Hepatic stellate cell (primary cell): Measurements from ENCODE around the gene SPOCK1.

Experiments used
- DNase-seq: peaks from one replicate; pipeline ENCODE4 v3.0.0; 2011; ENCODE audit warnings: low spot score

The SPOCK1 gene

DNA sequence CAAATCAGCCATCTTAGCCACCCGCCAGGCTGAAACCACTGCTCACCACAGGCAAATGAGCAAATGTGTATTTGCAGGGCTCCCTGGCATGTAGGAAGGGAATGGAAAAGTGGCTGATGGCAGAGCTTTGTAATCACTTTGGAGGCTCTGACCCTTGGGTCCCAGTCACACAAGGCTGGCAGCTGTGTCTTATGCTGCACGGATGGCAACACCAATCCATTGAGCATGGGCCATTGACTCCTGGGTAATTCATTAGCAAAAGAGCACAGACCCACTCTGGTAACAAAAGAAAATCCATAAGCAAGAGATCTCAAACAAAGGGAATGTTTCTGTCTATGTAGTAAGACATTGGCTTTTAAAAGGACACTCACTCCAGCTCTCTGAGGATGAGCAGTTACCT is 57.6 kb downstream of the SPOCK1 start:
- DNase-seq = no peak

DNA sequence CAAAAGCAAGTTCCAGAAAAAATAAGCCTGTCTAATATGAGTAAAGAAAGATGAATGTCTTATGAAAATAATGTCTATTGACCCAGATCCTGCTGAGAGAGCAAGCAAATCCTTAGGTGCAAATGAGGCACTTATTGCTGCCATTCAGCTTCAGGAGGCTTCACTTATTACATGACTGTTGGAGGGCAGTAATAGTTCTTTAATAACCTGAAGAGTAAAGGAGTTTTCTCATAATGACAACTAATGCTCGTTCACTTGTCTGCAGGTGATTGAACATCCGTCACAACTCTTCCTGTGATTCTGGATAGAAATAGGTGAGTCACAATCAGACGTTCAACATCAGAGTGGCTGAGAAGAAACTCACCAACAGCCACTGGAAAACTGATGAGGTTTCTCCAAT is 58.3 kb downstream of the SPOCK1 start:
- DNase-seq = no peak

DNA sequence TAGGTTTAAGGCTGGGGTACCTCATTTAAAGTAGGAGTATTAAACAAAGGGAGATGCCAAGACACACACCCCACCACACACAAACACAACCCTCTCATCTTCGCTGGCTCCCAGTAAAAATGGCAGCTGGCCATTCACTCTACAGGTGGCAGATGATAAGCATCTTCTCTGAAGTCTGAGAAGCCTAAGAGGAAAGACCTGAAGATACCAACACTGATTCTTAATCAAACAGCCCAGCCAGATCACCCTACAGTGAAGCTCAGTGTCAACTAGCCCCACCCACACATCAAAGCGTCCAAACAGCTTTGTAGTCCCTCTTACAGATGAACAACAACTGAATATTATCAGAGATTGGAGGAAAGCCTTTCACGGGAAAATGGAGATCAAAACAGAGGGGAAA is 59.5 kb downstream of the SPOCK1 start:
- DNase-seq = no peak

DNA sequence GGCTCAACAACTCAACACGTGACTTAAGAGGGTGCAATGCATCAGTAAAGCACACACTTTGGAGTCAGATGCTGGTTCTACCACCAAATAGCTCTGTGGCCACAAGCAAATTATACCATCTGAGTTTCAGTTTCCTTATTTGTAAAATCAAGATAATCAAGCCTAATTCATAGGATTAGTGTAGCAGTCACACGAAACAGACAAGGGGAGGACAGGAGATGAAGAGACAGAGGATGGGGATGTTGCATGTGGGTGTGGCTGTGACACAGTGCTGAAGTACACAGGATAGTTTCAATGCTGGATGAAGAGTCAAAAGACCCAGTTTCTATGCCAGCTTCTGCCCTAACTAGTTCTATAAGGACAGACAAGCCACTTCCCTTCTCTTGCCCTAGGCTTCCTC is 60.2 kb downstream of the SPOCK1 start:
- DNase-seq = no peak

DNA sequence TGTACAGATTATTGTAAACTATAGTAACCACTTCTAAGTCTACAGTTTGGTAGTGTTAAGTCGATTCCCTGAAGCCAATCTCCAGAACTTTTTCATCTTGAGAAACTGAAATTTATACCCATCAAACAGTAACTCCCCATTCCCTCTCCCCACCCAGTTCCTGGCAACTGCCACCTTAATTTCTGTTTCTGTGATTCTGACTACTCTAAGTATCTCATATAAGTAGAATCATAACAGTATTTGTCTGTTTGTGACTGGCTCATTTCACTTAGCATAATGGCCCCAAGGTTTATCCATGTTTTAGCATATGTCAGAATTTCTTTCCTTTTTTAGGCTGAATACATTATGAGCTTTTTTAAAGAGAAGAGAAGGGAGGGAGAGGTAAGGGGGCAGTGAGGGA is 61.4 kb downstream of the SPOCK1 start:
- no peak for DNase-seq

DNA sequence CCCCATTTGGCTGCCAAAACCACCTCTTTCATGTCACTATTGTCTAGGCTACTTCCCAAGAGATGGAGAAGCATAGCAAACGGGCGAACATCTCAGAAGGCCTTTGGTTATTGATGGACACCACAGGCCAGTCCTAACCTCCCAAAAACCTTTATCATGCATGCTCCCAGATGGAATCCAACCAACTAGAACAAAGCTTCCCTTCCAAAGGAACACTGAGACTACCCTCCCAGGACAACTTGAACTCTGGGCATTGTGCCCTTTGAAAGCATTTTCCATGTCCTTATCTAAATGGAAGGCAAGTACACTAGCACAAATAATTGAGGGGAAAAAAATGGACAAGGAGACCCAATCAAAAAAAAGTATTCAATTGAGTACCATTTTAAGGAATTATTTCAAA is 65.6 kb downstream of the SPOCK1 start:
- no peak for DNase-seq

DNA sequence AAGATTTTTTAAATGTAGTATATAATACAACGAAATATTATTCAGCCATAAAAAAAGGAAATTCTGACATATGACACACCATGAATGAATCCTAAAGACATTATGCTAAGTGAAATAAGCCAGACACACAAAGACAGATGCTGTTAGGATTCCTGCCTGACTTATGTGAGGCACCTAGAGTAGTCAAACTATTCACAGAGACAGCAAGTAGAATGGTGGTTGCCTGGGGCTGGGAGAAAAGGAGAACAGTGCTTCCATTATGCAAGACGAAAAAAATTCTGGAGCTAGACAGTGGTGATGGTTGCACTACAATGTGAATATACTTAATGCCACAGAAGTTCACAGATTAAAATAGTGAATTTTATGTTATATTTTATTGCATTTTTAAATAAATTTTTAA is 66.8 kb downstream of the SPOCK1 start:
- no peak for DNase-seq

DNA sequence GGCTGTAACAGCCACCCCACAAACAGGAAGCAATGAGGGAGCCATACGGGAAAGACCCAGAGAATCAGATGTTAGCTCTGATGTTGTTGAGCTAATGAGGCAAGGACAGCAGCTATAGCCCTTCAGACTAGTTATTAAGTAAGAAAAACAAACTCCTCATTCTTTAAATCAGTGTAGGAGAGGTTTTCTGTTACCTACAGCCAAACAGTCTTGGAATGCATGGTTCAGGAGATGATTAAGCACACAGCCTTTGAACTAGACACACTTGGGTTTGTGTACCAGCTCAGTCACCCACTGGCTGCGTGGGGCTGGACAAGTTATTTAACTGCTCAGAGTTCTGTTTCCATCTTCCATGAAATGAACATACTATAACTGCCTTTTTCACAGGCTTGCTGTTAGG is 68.1 kb downstream of the SPOCK1 start:
- no peak for DNase-seq

DNA sequence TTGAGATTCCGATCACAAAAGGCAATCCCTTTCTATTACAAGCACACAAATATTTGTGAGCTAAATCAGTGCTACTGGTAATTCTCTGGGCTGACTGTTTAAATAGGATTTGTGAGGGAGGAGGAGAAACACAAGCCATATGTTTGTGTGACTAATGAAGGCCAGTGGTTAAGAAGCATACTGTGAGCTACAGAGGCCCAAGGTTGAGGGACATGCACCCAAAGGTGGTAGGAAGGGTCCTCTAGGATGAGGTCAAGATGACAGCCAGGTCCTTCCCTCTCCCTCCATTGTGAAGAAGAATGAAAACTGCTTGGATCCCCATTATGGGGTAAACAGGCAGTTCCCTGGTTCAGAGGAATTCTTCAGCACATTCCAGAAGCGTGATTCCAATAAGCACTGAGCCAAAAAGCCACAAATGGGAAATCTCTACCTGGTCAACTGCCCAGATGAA is 83.9 kb downstream of the SPOCK1 start:
- peak; percentile 24 for DNase-seq

DNA sequence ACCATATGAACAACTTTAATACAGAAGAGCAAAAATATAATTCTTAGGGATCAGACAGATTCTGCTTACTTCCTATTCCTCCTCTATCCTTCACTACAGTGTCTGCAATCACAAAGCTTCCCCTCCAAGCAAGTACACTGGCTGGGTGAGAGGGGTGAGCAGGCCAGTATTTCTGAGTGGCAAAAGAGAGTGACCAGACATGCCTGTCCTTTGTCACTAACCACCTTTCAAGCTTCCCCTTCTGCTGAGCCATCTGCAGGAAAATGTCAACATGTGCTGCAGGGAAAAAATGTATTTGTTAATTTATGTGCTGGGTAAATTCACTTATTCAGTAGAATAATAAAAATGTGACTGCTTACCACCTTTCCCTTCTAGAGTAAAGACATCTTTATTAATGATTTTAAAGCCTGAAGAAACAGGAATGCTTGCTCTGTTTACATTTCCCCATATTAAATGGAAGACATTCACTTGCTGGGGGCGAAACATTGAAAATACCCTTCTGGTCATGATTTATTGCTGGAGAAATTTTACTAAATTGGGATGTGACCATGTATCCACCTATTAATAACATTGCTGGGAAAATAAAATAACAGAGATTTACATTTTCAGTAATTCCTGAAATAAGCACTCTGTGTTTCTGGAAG is 84.9 kb downstream of the SPOCK1 start:
- no peak for DNase-seq

DNA sequence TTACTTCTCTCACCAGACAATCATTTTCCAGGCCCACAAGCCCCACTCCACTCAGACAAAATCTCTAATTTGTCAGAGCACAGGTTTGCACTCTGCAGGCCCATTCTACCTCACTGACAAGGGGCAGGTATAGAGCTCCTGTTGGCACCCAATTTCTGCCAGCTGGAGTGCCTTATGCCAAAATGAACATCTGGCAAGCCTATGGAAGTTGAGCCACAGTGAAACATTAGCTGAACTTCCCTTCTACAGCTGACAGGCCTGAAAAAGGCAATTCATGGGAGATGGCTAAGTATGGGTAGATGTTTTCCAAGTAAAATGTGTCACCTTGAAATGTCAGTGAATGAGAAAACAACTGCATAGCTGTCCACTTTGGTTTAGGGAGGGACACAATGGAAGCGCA is 87.0 kb downstream of the SPOCK1 start:
- DNase-seq = no peak

DNA sequence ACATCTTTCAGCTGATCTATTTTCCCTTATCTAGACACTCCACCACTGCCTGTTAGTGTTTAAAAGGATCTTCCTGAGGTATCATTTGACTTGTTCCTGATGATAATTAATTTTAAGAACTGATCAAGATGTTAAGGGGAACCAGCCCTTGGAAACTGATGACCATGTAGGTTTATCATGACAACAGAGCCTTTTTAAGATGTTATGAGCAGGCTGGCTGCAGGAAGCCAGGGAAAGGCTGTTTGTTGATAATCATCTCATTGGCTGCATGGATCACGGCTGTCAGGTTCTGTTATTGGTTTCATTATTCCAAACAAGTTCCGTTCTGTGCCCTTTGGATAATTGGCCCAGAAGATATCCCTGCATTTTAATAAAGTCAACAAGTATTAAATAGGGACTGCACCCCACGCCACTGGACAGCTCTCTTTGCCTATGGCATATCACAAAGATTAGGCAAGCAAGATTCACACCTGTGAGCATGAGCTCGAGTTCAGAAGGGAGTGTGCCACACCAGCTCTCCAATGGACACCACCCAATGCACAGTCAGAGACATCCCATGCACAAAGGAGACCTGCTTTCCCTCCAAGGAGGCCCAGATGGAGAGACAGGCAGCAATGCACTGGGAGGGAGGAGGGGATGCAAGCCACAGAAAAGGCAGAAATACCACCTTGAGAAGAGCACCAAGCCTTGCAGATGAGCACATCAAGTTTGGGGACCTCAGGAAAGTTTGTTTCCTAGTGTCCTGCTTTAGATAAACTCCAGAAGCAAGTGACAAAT is 88.7 kb downstream of the SPOCK1 start:
- no peak for DNase-seq

DNA sequence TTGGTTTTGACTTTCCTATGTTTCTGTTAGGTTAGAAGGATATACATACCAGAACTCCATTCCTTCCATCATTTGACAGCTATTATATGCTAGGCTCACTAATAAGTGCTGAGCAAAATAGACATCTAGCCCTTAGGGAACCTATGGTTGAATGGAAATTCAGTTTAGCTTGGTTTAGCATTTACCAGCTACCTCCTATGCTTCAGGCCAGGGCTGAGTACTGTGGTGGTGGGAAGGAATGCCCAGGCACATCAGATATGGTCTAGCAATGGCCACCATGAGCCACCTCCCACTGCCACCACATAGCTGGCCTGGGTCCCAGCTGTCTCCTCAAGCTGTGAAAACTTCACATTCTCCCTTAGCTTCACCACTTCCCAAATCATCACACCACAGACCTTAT is 89.4 kb downstream of the SPOCK1 start:
- DNase-seq = no peak

DNA sequence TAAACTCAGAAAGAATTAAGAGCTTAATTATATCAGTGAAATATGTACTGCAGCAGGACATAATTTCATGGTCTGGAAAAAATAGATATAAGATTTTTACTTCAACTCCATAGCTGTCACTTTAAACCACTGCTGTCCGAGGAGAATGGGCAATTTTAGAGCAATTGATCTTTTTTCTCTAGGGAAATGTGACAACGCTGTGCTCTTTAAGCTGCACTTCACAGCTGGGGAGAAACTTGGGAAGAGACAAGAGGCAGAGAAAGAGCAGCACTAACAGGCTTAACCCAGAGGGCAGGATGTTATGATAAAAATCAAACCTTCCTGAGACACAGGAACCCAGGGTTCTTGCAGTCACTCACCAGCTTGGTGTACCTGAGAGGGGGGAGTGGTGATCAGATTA is 92.0 kb downstream of the SPOCK1 start:
- no peak for DNase-seq

DNA sequence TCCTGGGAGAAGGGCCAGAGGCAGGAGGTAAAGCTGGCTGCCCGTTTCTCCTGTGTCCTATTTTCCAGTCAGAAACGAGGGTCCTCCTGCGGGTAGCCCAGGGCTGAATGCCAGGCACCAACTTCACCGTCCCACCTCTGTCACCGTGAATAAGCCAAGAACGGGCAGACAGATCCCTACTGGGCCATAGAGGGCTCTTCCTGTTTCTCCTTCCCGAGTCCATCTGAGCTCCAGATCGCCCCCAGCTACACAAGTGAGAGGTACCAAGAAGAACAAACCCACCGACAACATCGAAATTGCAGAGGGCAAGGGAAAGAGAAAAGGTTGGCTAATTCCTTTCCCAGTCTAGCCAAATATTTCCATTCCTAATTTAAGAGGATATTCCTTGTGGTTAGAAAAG is 93.7 kb downstream of the SPOCK1 start:
- DNase-seq = no peak

DNA sequence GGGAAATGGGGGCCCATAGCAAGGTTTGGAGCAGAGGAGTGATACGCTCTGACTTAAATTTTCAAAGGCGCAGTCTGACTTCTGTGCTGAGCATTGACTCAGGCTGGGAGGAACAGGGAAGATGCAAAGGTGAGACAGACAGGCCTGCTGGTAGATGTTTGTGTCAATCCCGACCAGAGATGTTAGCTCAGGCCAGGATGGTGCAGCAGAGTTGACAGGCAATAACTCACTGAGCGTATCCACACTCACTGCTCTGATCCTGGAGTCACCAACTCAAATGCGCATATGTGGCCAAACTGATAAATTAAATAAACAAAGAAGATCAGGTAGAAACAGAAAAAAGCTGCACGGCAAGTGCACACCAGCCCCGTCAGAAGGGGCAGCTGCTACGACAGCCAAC is 95.3 kb downstream of the SPOCK1 start:
- DNase-seq = no peak

DNA sequence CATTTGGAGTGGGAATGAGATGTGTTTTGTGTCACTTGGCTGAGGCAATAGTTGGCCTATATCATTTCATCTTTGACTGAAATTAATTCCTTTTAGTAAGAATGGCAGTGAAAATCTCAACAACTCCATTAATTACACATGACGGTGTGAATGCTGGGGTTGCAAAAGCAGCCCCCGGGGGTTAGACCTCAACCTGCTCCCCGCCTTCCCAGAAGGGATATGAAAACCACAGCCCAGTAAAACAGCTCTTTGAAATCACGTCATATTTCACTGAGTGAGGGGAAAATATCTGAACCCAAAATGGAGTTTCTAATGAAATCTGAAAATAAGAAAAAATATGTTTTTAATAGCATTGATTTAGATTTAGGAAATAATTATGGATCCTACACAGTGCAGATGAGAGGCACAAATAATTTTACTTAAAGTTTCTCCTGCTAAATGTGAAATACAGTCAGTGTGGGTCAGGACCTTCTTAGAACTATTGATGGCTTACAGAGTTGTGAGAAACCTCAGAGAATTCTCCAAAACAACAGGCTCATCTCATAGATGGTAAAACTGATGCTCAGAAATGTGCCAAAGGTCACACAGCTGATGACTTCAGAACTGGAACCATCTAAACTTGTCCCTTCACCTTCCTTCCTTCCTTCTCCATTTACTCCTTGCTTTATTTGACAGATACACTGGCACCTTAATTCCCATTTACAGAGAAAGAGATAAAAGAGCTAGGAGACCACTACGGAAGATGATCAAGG is 96.5 kb downstream of the SPOCK1 start:
- DNase-seq = no peak

DNA sequence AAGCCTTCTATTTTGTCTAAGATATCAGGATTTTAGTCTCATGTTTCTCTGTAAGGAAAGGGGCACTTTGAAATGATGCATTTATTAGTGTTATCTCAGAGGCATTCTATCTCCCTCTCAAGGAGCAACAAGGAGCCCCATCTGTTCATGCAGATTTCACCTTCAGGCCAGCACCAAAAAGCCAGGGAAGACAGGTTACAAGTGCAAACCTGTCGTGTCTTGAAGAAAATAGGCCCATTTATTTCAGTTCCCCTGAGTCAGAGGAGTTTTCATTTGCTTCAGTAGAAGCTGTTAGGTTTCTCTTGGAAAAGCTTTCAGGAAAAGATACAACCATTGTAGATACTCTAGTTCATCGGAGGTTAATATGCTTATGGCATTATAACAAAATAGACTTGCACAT is 97.2 kb downstream of the SPOCK1 start:
- no peak for DNase-seq

DNA sequence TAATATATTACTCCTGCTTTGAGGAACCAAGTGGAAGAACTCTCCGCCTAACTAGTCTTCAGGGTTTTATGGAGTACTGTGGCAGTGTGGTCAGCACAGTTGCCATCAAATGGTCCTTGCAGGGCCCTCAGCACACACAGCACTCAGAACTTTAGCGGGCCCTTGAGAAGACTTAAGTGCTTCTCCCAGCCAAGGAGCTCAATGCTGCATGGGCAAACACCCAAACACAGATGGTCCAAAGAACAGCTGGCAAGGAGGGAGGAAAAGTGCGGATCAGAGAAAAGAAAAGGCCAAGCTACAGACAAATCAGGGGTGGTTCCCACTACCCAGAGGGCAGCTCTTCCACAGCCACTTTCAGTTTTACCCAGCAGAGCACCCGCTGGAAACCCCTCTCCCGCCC is 98.6 kb downstream of the SPOCK1 start:
- no peak for DNase-seq

DNA sequence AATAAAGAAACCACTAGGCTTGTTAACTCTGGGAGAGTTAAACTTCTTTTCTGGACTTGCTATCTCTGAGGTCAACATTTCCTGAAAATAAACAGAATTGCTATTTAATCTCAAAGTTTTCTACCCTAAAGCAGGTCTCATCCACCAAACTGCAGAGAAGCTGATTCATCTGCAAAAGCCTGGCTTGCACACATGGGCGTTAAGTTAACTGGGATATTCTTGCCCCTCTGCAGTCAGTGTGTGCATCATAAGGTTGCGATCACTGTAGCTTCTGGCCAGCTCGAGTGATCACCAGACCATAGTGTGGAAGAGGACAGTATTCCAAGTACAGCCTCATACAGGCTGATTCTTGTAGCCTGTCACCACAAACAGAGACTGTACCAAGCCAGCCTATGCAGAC is 99.2 kb downstream of the SPOCK1 start:
- no peak for DNase-seq

DNA sequence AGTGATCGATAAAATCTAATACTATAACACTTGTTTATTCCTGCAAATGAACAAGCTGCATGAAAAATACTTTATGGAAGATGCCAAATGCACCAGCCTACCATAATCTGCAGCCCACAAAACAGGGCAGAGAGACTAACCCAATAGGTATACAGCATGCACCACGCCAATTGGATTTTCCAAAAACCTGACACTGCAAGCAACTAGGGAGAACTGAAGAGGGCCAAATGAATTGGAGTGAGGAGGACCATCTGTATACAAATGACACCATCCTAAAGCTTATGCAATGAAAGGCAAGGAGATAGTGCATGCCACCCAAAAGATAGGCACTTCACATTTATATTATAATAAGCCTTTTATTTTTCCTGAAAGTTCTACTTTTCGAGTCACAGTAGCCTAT is 100.4 kb downstream of the SPOCK1 start:
- no peak for DNase-seq

DNA sequence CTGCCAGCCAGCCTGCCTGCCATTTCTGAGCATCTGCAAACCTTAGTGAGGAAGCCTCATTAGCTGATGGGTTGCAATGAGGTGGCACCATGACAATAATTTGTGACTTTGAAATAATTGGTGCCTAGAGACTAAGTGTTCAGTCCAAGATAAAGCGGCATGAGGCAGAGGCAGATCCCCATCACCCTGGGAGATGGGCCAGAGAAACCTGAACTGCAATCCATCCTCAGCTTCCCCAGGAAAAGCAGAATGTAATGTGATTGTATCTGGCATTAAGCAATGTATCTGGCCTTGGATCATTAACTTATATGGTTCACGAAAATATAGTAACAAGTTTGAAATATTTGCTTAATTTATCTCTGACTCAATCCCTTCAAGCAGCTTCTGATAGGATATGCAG is 101.0 kb downstream of the SPOCK1 start:
- DNase-seq = no peak

DNA sequence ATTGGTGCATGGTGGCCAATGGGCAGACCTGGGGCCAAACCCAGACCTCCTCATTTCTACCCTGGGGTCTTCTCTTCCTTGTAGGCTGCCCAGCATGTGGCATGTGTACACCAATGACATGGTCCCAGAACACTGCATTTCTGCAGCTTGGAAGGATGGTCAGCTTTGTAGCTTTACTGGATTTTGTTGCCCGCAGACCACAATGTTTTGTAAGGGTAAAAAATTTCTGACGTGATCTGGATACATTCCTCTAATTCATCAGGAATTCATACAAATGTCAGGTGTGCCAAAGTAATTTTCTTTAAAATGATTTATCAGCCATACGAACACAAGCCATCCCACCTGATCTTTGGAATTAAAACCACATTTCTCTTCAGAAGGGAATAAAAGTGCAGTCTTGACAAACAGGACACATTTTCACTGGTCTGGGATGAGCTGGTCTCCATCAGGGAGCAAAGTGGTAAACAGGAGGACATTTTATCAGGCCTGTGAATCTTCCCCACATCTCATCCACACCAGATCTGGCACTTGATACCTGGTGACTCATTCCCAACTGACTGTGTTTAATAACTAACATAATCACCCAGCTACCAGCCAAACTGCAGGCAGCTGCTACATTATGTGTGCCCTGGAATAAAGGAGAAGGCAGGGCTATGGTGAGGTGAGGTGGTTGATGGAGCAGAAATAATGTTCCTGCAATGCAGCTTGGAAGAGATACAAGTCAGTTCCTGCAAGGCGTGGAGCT is 103.9 kb downstream of the SPOCK1 start:
- no peak for DNase-seq
